K562 (cell line): ENCODE data around the gene ECE2. TPM values are rescaled to one million over a fixed set of nuclear protein-coding genes. Genes with fewer than 3 reads are reported as not detected.

Source experiments
- CBFB ChIP-seq: sonication (generic); formaldehyde crosslinking; IDR thresholded peaks from 2 replicates; pipeline ENCODE4 v1.4.0; 2020; ENCODE audit warnings: mild to moderate bottlenecking, missing genetic modification reagents
- CREM ChIP-seq: IDR thresholded peaks from 2 replicates; pipeline ENCODE4 v1.6.1; 2014; ENCODE audit warnings: antibody characterized with exemption, low read depth
- CUX1 ChIP-seq: fragments of 200-800 bp; sonication (Bioruptor generic); IDR thresholded peaks from 2 replicates; pipeline ENCODE4 v1.6.1; 2016; ENCODE audit warnings: missing genetic modification characterization, missing compliant biosample characterization
- GABPA ChIP-seq: fragments of 200-800 bp; sonication (Bioruptor generic); conservative IDR thresholded peaks from 2 replicates; pipeline ENCODE4 v1.6.1; 2016; ENCODE audit warnings: low read depth, missing genetic modification characterization, missing compliant biosample characterization
- MAZ ChIP-seq, 2 experiments: fragments of 450-650 bp in 1 of 2; sonication (generic) in 1 of 2; formaldehyde crosslinking; IDR thresholded peaks in 1 of 2; conservative IDR thresholded peaks in 1 of 2; 2 replicates each; pipeline versions ENCODE4 v1.4.0 to v1.5.0; 2020; ENCODE audit warnings: mild to moderate bottlenecking in 1 of 2, missing genetic modification reagents in 1 of 2
- MCM2 ChIP-seq: fragments of 450-650 bp; IDR thresholded peaks from 2 replicates; pipeline ENCODE4 v1.6.1; 2017; ENCODE audit warnings: low read depth, mild to moderate bottlenecking
- MCM7 ChIP-seq, 2 experiments: fragments of 450-650 bp; IDR thresholded peaks; 2 replicates each; pipeline ENCODE4 v1.6.1; 2016 to 2018
- MIER1 ChIP-seq: fragments of 450-650 bp; IDR thresholded peaks from 2 replicates; pipeline ENCODE4 v1.6.1; 2016; ENCODE audit warnings: antibody characterized with exemption, mild to moderate bottlenecking, low read depth
- RHOXF2B ChIP-seq: fragments of 250-450 bp; sonication (Bioruptor Pico); conservative IDR thresholded peaks from 2 replicates; pipeline ENCODE4 v1.5.1; 2021
- SAP30 ChIP-seq: fragments of 200-600 bp; sonication (generic); IDR thresholded peaks from 2 replicates; pipeline ENCODE4 v1.6.1; 2012; ENCODE audit warnings: borderline replicate concordance, low read depth, mild to moderate bottlenecking, moderate library complexity, low read length, control low read depth, inconsistent platforms; ENCODE audit not compliant: insufficient read depth, poor library complexity, severe bottlenecking
- SIX5 ChIP-seq, 2 experiments: IDR thresholded peaks; 2 replicates each; pipeline ENCODE4 v1.6.1; 2011; ENCODE audit warnings: low read length in 2 of 2, borderline replicate concordance in 1 of 2, low read depth in 1 of 2, mild to moderate bottlenecking in 1 of 2, moderate library complexity in 1 of 2; ENCODE audit not compliant: insufficient read depth in 1 of 2
- ZBTB2 ChIP-seq: fragments of 450-650 bp; IDR thresholded peaks from 2 replicates; pipeline ENCODE4 v1.6.1; 2016; ENCODE audit warnings: antibody characterized with exemption
- ZNF395 ChIP-seq: fragments of 200-800 bp; sonication (Bioruptor generic); IDR thresholded peaks from 2 replicates; pipeline ENCODE4 v1.6.1; 2017; ENCODE audit warnings: missing genetic modification characterization, missing compliant biosample characterization
- ZNF512 ChIP-seq: IDR thresholded peaks from 2 replicates; pipeline ENCODE4 v1.6.1; 2016; ENCODE audit warnings: missing genetic modification characterization, missing compliant biosample characterization
- ZNF644 ChIP-seq: fragments of 200-800 bp; sonication (Bioruptor generic); IDR thresholded peaks from 2 replicates; pipeline ENCODE4 v1.6.1; 2016; ENCODE audit warnings: low read depth, missing genetic modification characterization, missing compliant biosample characterization
- polyA plus RNA-seq, 8 experiments: library from polyadenylated mRNA; depleted of rRNA in 4 of 8; stranded (reverse) in 5 of 8; unstranded in 3 of 8; fragments of >200 nt; fragmentation: Nextera tagmentation in 2 of 8; fragmentation: Illumina TruSeq in 1 of 8; extraction: Ambion mirVana in 2 of 8; extraction: Trizol in 1 of 8; gene quantifications; 2 replicates each; pipeline versions ENCODE4 v1.2.1 to v1.2.3, GENCODE V29; 2011 to 2014; ENCODE audit warnings: inconsistent platforms in 1 of 8, missing spikeins in 1 of 8
- total RNA-seq, 7 experiments: library from RNA; depleted of rRNA in 6 of 7; stranded (reverse); fragments of >200 nt in 6 of 7; fragmentation: Illumina TruSeq in 2 of 7; extraction: Trizol in 2 of 7; gene quantifications; 2 replicates each; pipeline versions ENCODE4 v1.2.1 to v1.2.3, GENCODE V29; 2011 to 2021; ENCODE audit warnings: low replicate concordance in 1 of 7

The ECE2 gene
- total and polyA plus RNA-seq, 9 of the 15 experiments (the other 6 are each of a cell fraction or from before 2014, with no cell fraction given), result not detected

GRCh38 chr3:184261854-184262763, 13.7 kb upstream of the ECE2 start (continued):
- TF ChIP-seq CUX1 (CRISPR knock-in tag) (no peak), ZNF395 (CRISPR knock-in tag) (0 out of 2 replicates have a peak, but pooled peaks have one; percentile 10), CBFB (CRISPR knock-in tag) (0 out of 2 replicates have a peak, but pooled peaks have one; percentile 41), MIER1 (peak; percentile 39; the same call in 1 of the 2 replicates), RHOXF2B (CRISPR knock-in tag) (no peak), ZBTB2 (0 out of 2 replicates have a peak, but pooled peaks have one; percentile 47), CREM (0 out of 2 replicates have a peak, but pooled peaks have one; percentile 39), SAP30 (no peak), MCM7 (IDR thresholded peaks at IDR 0.05) (no peak), MAZ (CRISPR knock-in tag; conservative IDR thresholded peaks at IDR 0.05 in 1 of 2, IDR thresholded peaks at IDR 0.05 in 1 of 2) (no peak), ZNF644 (tag) (no peak), MCM2 (no peak), ZNF512 (tag) (no peak), GABPA (no peak), SIX5 (IDR thresholded peaks at IDR 0.05; ENCODE audit: borderline replicate concordance in 1 of 2, insufficient read depth in 1 of 2, low read depth in 1 of 2, low read length in 2 of 2) (no peak)
